ENCODE results near the gene SUCLG1.
A peak's percentile ranks its signal among the peaks of the same experiment; 100 is the strongest.

SUCLG1 gene

DNA sequence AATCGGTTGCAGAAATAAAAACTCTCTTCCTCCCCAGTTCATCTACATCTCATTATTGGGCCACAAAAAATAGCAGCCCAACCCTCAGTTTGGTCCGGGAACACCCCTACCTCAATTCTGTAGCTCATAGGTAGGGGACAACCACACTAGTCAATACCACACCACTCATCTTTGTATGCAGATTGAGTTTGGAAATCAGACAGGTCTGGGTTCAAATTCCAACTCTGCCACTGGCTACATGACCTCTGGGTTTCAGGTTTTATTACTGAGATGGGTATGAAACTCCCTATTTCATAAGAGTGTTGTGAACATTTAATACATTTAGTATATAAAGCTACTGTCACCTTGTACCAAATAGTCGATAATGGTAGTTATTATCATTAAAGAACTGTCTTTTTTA, 2.2 kb upstream of the SUCLG1 start:
- no peak for DNase-seq (ENCODE audit: low read depth)

- DNase-seq (ENCODE audit: low read depth), result no peak
Observed at GRCh38 chr2:84460670-84461069, 1.6 kb upstream of the SUCLG1 start.

DNA sequence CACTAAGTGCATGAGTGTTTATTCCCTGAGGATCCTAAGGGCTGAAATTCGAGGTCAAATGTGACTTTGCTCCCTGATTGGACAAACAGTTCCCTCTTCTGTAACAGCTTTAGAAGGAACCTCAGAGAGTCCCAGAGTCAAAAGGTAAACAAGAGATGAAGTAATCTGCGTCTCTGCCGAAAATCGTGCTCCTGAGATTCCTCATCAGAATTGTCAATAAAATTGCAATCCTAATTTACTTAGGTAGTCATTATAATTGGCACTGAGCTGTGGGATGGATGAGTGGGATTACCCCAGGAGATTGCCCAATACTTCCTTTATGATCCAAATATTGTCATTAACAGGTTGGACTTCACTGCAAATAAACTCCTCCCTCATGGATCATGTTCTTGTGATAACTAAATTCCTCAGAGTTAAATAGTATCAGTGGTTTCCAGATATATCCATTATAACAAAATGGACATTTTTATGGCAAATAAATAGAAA, 907 bp upstream of the SUCLG1 start:
- DNase-seq (ENCODE audit: low read depth), result no peak

GRCh38 chr2:84458551-84459017, 496 bp downstream of the SUCLG1 start:
- peak; percentile 1 for DNase-seq (ENCODE audit: low read depth)

- DNase-seq (ENCODE audit: low read depth), result no peak
Observed at GRCh38 chr2:84457686-84458085, 1.4 kb downstream of the SUCLG1 start.

- DNase-seq (ENCODE audit: low read depth), result no peak
Observed at GRCh38 chr2:84456156-84456555, 2.9 kb downstream of the SUCLG1 start.

GRCh38 chr2:84454581-84454980, 4.5 kb downstream of the SUCLG1 start:
- DNase-seq (ENCODE audit: low read depth), result no peak

- no peak for DNase-seq (ENCODE audit: low read depth)
Observed at GRCh38 chr2:84452624-84453023, 6.5 kb downstream of the SUCLG1 start.

DNA sequence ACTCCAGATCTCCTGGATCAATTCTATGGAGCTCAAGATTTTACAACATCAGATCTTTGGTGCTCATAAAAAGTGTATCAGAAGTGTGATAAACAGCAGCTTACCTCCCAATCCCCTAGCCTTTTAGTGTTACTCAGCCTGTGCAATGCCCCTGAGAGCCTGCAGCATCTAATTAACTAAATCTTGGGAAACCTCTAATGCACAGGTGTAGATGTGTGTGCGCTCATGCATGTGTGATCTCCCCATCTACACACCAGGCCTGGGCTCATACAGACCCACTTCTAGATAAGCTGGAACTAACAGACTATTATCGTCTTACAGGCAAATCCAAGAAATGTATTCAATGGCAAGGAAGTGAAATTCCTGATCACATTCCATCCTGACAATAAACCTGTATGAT, 7.5 kb downstream of the SUCLG1 start:
- no peak for DNase-seq (ENCODE audit: low read depth)

GRCh38 chr2:84450288-84451227, 8.5 kb downstream of the SUCLG1 start:
- DNase-seq (ENCODE audit: low read depth), result no peak

DNA sequence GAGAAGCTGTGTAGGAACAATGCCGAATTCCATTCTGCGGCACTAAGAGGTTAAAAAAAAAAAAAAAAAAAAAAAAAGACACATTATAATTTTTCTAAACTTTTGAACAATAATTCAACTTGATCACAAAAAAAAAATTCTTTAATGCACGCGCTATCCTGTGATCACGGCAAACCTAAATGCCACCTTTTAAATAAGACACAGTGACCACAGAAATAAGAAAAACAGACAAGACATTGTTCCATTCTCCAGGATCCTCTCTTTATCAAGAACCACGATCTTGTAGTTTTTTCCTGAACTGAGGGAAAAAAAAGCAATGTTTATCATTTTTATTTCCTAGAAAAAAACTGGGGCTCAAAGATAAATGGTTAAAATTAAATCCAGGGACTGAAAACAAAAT, 9.4 kb downstream of the SUCLG1 start:
- DNase-seq (ENCODE audit: low read depth), result no peak

- DNase-seq (ENCODE audit: low read depth), result no peak
Observed at GRCh38 chr2:84449055-84449454, 10.0 kb downstream of the SUCLG1 start.

- no peak for DNase-seq (ENCODE audit: low read depth)
Observed at GRCh38 chr2:84443477-84443876, 15.6 kb downstream of the SUCLG1 start.

DNA sequence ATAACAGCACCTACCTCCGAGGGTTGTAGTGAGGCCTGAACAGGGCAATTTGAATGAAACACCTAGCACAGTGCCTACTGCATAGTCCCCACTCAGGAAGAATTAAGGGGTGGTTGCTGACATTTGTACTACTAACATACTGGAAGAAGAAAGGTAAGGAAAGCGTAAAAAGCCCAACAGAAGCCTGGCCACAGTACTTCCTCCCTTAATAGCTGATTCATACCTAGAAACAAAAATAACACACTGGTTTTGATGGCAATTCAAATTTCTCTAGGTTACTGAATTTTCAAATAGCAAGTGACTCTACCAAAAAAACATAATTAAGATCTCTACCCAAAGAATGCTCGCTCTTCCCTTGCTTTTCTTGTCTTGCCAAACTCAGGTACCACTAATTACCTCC, 16.2 kb downstream of the SUCLG1 start:
- no peak for DNase-seq (ENCODE audit: low read depth)

DNA sequence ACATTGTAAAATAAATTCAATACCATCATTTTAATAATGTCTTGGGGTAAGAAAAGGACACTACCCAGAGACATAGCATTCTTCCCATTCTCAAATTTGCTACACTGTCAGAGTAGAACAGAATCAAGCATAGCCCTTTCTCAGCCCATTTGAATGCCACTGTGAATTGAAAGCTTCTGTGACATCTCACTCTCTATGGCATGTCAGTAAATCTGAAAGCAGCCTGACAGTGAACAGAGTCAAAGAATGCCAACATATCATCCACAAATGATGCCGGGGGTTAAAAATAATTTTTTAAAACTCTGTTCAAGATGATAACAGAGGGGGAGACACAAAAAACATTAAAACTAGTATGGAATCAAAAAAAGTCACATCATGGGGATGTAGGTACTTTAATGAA, 17.6 kb downstream of the SUCLG1 start:
- no peak for DNase-seq (ENCODE audit: low read depth)

- no peak for DNase-seq (ENCODE audit: low read depth)
Observed at GRCh38 chr2:84441036-84441435, 18.0 kb downstream of the SUCLG1 start.

- no peak for DNase-seq (ENCODE audit: low read depth)
Observed at GRCh38 chr2:84435345-84436025, 23.6 kb downstream of the SUCLG1 start.

- DNase-seq (ENCODE audit: low read depth), result no peak
Observed at GRCh38 chr2:84429328-84429727, 29.8 kb downstream of the SUCLG1 start.

DNA sequence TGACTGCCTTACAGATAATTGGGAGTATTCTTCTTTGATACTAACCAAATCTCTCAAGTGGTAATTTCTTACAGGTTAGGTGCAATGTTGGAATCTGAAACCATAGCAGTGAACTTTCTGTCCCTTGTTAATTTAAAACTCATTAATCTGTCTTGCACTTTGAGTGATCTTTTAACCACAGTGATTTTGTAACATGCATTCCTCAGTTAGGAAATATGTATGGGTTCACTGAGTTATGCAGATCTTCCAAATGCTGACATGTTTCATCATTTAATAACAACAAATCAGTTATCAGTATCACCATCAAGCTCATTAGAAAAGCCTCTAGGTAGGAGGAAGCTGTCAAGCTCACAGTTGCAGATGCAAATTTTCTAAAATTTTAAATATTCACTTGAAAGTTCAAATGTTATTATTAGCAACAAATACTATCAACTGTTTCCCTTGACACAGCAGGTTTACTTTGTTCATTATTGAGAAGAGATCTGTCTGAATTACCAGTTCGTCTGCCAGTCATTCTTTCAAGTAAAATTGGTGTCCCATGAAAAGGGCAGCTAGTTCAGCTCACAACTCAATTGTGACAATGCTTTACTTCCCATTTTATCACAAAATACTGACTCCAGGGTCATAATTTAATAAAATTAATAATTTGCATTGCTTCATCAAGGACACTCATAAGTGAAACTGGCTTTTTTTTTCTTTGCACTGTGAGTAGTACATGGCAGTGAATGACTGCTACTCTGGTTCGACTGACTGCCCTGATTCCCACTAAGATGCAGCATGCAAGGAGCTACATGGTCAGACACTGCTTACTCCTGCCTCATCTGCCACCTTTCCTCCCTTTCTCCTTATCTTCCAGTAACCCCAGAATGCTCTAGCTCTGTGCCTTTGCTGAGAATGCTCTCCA, 31.6 kb downstream of the SUCLG1 start:
- DNase-seq (ENCODE audit: low read depth), result no peak

GRCh38 chr2:84425310-84425709, 33.8 kb downstream of the SUCLG1 start:
- no peak for DNase-seq (ENCODE audit: low read depth)

GRCh38 chr2:84424152-84424551, 34.9 kb downstream of the SUCLG1 start:
- no peak for DNase-seq (ENCODE audit: low read depth)

GRCh38 chr2:84421791-84422190, 37.3 kb downstream of the SUCLG1 start:
- DNase-seq (ENCODE audit: low read depth), result no peak
